GM20431 (cell line): ENCODE results near the gene PEDS1.

Experiments
- in situ Hi-C: fragments of 300-500 bp; cut with MseI, MboI; formaldehyde crosslinking; loops from one replicate; pipeline ENCODE4 v1.15.0; 2020; ENCODE audit warnings: low sequenced_read_pairs; ENCODE audit not compliant: unreplicated experiment

The PEDS1 gene

DNA sequence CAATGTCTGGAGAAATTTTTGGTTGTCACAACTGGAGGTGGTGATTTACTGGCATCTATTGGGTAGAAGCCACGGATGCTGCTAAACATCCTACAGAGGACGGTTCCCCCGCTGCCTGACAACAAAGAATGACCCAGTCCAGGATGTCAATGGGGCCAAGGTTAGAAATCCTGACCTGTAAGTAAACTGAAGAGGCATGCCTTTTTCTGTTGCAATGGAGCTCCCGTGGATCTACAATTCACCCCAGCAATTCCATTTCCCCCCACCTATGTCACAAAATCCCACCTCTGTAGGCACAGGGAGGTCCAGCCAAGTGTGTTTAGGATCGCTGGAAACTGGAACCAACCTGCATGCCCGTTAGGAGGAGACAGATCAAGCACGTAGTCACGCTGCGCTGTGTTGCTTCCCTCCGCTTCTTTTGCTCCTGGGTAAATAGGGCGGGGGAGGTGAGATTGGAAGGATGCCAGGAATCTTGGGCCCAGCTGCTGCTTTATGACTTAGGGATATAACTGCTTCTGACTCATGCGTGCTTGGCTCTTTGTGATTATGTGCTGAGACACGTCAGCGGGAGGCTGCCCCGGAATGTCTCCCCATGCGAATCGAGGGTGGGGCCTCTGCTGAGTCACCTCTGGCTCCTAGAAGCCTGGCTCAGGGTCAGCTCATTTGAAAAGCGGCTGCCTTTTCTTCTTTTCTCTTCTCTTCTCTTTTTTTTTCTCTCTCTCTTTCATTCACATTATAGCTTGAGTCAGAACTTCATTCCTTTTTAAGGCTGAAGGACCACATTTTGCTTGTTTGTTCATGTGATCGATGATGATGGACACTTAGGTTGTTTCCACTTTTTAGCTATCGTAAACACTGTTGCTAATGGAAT lies 12.4 kb upstream of the PEDS1 start:
- in situ Hi-C loops = loop anchor here (10.0 kb wide), 1 partner anchor 171 kb away; no protein-coding TSS in a partner anchor

DNA sequence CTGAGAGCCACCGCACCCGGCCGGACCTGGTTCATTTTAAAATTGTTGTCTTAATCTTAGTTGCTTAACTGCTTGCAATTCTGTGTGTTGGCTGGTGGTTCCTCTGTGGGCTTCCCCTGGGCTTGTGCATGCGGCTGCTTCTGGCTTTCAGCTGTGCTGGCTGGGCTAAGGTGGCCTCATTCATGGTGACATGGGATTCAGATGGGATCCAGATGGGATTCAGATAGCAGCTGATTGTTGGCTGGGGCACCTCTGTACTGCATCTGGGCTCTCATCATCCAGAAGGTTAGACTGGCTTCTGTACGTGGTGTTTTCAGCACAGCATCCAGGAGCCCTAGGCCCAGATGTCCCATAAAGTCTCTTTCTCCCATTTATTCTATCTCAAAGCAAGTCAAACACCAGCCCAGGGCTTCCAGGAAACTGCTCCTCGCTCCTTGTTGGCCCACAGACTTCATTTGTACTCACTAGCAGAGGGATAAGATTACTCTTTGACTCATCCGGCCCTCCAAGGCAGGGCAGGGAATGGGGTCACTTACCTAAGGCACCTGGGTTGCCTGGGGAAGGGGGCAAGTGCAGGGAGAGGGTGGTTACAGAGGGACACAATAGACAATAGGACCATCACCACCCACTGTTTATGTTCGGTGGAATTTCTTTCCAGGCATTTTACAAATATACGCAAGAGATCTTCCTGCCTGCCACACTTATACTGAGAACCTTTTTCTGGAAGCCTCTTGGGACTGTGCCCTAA lies 10.2 kb upstream of the PEDS1 start:
- in situ Hi-C loops = loop anchor here (10.0 kb wide), 1 partner anchor 169 kb away; no protein-coding TSS in a partner anchor

DNA sequence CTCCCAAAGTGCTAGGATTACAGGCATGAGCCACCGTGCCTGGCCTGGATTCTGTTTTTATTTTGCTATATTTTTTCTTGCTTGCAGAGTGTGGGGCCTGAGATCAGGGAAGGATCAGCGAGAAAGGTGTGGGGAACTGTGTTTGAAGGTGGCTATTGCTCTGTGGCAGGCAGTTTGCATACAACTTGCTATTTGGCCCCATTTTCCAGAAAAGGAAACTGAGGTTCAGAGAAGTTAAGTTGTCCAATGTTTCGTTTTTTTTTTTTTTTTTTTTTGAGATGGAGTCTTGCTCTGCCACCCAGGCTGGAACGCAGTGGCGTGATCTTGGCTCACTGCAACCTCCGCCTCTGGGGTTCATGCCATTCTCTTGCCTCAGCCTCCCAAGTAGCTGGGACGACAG lies 8.0 kb upstream of the PEDS1 start:
- in situ Hi-C loops = loop anchor here (10.0 kb wide), 1 partner anchor 167 kb away; no protein-coding TSS in a partner anchor

DNA sequence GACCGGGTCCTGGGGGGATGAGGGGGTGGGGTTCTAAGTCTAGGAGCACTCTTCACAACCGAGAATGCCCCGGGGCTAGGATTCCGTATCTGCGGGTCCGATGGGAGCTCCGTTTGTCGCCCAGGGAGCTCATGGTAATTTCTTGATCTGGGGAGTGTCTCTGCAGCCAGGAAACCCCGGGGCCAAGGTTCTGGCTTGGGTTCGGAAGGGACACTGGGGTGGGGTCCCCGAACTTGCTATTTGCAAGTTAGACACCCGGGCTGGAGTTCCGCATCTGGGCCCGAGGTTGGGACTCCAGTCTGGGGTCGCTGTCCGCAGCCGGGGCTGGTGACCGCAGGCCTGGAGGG lies 397 bp downstream of the PEDS1 start:
- in situ Hi-C loops = no loop called here

DNA sequence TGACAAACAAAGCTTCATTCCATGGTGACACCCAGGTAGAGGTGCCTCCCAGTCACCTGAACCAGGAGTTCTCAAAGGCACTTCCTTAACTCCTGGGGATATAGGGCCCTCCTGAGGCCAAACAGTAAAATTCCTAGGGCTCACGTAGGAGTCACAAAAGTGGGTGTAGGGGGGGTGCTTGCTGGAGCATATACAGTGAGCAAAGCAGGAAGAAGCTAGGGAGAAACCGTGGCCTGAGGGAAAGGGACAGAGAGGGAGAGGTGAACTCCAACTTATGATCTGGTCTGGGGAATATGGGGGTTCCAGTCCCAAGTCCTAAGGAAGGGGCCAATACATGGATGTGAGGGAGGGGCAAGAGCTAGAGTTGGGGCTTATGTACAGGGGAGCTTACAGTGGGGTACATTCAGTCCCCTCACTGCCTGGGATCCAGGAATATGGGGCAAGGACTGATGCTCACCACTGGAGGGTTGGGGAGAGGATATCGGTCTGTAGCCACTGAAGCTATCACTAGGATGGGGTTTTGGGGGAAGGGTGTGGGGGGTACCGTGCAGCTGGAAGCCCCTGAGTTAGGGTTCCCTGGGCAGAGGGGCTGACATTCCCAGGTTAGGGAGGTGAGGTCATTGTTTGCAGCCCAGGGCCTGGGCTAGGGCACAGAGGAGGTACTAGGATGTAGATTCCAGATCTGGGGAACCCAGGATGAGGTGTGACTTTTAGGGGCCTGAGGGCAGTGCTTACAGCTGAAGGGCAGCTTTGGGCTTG lies 950 bp downstream of the PEDS1 start:
- in situ Hi-C loops = no loop called here

DNA sequence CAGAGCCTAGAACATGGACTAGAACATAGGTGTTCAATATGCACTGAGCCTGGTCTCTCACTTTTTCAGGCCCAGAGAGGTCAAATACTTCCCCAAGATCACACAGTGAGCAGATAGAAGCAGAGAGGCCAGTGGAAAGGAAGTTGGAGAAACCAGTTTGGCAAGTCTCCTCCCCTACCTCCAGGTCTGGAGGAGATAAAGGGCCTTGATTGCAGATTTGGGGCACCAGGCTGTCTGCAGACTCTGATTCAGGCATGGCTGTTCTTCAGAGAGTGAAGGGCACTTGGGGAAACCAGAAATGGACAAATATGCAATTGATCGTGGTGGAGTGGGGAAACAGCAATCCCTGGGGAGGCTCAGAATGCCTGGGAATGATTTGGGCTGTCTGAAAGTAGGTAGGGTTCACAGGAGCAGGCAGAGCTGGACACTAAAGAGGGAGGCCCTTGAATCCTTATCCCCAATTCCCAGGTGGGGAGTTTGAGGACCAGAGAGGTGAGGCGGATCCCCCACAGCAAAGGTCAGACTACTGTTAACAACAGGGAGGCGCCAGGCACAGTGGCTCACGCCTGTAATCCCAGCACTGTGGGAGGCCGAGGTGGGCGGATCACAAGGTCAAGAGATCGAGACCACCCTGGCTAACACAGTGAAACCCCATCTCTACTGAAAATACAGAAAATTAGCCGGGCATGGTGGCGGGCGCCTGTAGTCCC lies 2.3 kb downstream of the PEDS1 start:
- in situ Hi-C loops = no loop called here

DNA sequence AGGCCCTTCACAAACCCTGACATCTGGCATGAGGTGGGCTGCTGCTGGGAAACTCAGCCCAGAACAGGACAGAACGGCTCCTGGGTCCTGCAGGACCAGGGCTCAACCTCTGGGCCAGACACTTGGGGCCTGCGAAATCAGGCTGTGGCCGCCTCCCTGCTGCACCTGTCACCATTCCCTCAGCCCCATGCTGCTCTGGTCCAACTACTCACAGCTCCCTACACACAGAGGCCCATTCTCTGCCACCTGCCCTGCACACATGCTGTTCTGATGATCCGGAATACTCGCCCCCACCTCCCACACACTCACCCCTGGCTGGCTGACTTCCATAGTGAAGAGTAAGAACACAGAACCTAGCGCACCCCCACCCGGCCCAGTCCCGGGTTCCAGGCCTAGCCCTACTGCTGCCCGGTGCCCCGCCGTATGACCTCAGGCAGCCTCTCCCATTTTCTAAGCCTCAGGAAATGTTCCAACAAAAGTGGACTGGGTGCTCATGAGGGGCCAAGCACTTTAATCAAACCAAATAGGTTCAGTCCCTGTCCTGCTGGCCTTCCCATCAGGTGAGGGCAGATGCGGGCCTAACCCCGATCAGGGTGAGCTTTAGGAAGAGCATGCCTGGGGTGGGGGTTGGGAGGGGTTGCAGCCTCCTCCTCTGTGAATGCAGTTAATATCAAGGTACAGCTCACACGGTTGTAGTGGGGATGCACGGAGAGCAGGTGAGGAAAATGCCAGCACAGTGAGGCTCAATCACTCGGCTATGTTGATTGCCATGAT lies 3.9 kb downstream of the PEDS1 start:
- in situ Hi-C loops = no loop called here

DNA sequence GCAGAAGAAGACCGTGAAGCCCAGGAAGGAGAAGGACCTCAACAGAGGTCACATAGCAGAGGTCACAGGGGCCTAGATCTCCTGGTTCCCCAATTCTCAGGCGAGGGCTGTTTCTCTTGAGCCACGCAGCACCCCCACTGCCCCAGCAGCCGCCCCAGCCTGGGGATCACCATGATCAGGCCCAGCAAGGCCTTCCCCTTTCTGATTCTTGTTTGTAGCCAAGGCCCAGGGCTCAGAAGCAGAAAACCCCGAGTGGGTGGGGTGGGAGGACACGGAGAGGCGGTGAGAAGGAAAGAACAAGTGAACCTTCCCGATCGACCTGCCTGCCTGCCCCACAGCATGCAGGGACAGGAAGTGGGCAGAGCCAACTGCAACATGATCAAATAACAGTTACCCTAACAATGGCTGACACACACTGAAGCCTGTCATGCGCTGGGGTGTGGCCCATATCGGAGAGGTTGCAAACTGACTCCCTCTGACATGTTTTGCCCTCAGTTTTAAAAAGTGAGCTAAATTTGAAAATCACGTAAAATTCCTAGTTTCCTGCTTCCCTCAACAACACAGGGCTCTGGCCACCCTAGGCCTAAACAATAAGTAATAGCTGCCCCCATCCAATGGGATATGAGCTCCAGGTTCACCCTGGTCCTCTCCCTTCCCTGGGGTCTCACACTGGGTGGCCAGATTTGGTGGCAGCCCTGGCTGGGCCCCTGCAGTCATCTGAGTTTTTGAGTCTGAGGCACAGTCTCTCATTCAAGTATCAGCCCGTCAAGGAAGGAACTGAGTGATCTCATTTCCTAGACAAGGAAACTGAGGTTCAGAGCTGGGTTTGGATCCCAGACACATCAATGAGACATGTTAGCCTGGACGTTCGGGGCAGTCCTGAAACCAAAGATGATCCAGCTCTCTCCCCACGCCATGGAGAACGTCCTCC lies 6.5 kb downstream of the PEDS1 start:
- in situ Hi-C loops = no loop called here

DNA sequence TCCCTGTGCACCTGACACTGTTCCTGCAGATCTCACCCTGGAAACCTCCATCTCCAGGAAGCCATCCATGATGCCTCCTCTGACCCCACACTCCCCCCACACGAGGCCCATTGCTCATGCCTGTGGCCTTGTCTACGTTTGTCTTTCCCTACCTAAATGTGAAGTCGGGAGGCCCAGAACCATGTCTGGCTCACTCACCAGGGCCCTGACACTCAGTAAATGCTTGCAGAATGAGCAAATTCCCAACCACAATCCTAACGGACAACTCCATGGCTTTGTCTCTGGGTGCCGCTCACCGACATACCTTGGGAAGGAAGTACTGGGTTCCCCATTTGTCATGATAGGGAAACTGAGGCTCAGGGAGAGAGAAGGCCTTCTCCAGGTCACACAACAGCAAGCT lies 7.3 kb downstream of the PEDS1 start:
- in situ Hi-C loops = no loop called here

DNA sequence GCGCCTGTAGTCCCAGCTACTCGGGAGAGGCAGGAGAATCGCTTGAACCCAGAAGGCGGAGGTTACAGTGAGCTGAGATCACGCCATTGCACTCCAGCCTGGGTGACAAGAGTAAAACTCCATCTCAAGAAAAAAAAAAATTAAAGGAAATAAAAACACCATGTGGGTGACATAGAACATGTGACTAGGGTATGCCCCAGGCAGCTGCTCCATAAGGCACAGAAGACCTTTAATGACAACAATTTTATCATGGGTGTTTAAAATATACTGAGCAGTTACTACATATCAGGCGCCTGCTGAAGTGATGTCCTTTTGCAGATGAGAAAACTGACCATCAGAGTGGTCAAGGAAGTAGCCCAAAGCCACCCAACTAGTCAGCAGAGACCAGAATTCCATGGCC lies 8.0 kb downstream of the PEDS1 start:
- in situ Hi-C loops = no loop called here

DNA sequence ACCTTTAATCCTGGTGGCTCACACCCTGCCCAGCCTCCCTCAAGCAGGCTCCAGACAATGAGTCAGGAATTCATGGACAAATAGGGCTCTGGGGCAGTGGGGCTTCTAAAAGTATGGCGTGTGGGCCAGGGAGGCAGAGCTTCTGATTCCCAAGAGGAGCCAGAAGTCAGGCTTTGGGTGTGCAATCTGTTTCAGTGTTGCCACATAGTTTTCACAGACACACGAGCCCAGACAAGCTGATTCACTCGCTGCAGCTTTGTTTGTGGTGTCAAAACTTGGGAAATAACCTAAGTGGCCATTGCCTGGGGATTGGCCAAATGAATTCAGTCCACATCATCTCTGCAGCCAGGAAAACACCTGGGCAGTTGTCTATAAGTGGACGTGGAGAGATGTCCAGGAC lies 9.2 kb downstream of the PEDS1 start:
- in situ Hi-C loops = no loop called here

DNA sequence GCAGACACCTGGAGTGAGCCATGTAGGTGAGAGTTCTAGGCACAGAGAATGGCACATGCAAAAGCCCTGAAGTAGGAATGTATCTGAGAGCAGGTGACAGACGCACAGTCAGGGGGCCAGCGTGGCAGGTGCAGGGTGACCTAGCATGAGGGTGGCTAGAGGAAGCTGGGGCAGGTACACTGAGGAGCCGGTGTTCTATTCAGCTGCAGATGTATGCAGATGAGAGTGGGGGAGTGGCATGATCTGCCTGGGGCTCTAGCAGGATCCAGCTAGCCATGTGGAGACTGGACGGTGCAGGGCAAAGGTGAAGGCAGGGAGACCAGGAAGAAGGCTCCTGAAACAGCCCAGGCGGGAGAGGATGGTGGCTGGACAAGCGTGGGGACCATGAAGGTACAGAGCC lies 10.7 kb downstream of the PEDS1 start:
- in situ Hi-C loops = no loop called here

DNA sequence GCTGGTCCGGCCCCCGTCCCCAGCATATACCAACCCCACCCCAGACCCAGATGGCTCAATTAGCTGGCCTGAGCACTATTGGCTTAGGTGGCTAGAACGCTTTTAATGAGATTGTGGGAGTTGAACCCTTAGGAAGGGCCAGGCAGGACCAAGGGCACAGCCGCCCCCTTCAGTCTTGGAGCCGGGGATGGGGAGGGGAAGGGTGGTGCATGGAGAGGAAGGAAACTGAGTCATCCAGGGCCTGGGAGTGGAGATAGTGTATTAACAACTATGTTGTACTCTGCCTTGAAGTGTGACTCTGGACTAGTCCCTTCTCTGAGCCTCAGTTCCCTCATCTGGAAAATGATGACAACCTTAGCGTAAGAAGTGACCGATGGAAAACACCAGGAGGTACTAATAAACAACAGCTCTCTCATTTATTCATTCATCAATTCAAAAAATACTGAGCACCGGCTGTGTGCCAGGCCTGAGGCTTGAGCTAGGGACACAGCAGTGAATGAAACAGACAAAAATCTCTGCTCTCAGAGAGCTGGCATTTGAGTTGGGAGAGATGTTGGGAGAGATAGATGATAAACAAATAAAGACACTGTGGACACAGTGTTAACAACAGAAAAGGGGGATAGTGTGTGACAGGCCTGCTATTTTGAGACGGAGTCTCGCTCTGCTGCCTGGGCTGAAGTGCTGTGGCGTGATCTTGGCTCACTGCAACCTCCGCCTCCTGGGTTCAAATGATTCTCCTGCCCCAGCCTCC lies 11.5 kb downstream of the PEDS1 start:
- in situ Hi-C loops = no loop called here

DNA sequence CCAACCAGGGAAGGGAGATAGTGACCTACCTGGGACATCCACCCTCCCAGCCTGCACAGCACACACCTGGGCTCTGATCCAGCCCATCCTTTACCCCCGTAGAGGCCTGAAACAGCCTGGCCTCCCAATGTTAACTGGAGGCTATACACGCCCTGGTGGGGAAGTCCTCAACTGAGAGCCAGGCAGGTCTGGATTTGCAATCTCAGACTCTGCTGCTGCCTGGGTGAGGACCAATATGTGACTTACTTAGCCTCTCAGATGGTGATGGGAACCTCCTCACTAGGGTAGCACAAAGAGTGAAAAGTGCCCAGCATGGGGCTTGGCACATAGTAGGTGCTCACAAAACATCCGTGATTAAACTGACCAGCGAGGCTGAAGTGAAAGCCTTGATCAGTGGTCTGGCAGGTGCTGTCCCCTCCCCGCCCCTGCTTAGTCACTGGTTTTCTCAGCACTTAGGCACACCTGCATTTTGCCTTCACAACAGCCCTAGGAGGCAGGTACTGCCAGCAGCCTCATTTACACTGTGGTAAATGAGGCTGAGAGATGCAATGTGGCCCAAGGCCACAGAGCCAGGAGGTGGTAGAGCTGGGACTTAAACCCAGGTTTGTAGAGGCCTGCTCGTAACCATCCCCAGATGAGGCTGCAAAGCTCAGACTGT lies 12.4 kb downstream of the PEDS1 start:
- in situ Hi-C loops = no loop called here

DNA sequence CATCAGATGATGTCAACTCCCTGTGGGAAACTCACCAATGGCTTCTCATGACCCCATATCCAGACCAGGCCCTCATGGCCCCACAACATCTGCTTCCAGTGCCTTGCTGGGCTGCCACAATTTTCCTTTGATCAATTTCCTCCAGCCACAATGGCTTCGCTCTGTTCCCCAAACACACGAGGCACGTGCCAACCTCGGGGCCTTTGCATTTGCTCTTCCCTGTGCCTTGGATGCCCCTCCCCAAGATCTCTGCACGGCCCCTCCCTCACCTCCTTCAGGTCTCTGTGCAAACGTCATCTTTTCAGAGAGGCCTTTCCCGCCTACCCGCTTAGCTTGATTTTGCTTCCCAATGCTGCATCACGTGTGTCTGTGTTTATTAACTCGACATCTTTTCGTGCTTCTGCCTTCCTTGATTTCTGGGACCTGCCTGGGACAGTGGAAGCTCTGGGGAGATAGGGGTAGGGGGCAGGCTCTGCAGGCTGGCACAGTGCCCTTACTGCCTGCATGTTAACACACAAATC lies 13.1 kb downstream of the PEDS1 start:
- in situ Hi-C loops = no loop called here

DNA sequence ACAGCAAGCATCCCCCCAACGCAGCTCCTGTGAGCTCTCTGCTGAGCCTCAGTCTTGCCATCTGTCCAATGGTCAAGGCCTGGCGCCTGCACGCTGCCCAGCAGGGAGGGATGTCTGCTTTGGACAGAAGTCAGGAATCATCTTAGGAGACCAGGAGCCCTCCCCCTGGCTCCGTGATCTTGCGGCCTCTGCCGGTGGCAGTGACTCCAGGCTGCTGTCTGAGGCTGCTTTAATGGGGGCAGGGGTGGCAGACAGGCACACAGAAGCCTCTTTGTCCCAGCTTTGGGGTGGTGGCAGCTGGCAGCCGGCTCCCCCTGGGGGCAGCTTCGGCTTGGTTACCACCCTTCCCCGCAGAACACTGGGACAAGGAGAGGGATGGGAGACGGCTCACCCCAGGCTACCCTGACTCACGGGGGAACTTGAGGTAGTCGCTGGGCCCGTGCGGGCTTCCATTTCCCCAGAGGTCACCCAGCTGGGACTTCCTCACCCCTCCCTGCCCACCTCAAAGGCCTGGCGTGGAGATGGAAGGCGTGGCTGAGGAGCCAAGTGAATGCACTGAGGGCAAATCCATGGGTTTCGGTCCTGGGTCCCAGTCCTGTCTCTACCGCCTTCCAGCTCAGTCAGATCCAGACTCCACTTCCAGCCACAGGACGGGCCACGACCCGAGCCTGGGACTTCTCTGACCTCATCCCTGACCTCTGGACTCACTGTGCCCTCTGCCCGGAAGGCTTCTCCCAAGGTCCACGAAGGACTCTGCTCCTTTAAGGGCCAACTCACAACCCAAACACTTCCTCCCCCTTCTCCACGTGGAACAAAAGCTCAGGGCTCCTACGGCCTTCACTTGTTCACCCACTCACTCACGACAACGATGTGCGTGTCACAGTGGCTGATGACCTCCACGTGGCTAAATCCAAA lies 14.8 kb downstream of the PEDS1 start:
- in situ Hi-C loops = no loop called here
